ENCODE data around the gene OPN1SW. TPM values are rescaled to one million over a fixed set of nuclear protein-coding genes. Genes with fewer than 3 reads are reported as not detected.

OPN1SW gene
- total and polyA plus RNA-seq, 9 of the 15 experiments (the other 6 are each of a cell fraction or from before 2014, with no cell fraction given): 0.84 to 1.0 TPM; not detected in 7

- DNase-seq (ENCODE audit: extremely low read depth in 1 of 4, low spot score in 3 of 4) (no peak), ATAC-seq (no peak), FAIRE-seq (no peak)
- Histone ChIP-seq H3K27me3 (ENCODE audit: control insufficient read depth in 2 of 2, insufficient read depth in 2 of 2, low read length in 2 of 2) (no peaks in the 10 kb centered on the region), H3K9me1 (ENCODE audit: control insufficient read depth, insufficient read depth, low read length) (peaks cover 6% of the 10 kb centered on the region), H3K27ac (ENCODE audit: extremely low read depth, low read depth, low read length) (no peak overlapping the region), H3K9ac (ENCODE audit: insufficient read depth in 1 of 2, low read depth in 2 of 2, low read length in 2 of 2) (peak overlapping the region in 1 of 2 experiments; percentile 11; a peak in 2 of 4 replicates), H3K4me1 (replicated peaks in 1 of 2; ENCODE audit: control insufficient read depth in 2 of 2, insufficient read depth in 2 of 2, low read length in 2 of 2) (peaks cover 26 to 33% of the 10 kb centered on the region in 2 experiments; a peak in 4 of 5 replicates), H2AFZ (ENCODE audit: low read depth, low read length) (no peak overlapping the region), H3K9me3 (replicated peaks; ENCODE audit: control insufficient read depth, insufficient read depth, low read depth, low read length) (no peaks in the 10 kb centered on the region), H3K4me2 (ENCODE audit: insufficient read depth, low read length) (no peak overlapping the region), H3K79me2 (ENCODE audit: control insufficient read depth, insufficient read depth, low read length) (no peaks in the 10 kb centered on the region), H4K20me1 (replicated peaks; ENCODE audit: control insufficient read depth, insufficient read depth, low read length) (no peaks in the 10 kb centered on the region), H3K4me3 (no peak overlapping the region), H3K36me3 (ENCODE audit: control insufficient read depth, insufficient read depth, low read length) (peaks cover 24% of the 10 kb centered on the region)
- no TSS peak for BruUV-seq (replicated peaks)
- in situ Hi-C loops (cut with MboI): no loop called here
- 79% methylated on average over 6 of the region's 6 CpGs for WGBS (ENCODE audit: insufficient coverage, low coverage, missing lambda C conversion rate)
- ChIA-PET CTCF (ENCODE audit: low intra/inter-chr PET ratio) (no interaction called here), POLR2A (interaction anchor here (0.6 to 4.7 kb wide), 4 partner anchors 8 to 396 kb away, joined by 3 to 20 read pairs (median 6); partner anchors contain the start of gene CALU)
- intact Hi-C loops (cut with micrococcal nuclease): no loop called here
- TF ChIP-seq ZNF395 (CRISPR knock-in tag; IDR thresholded peaks at IDR 0.05) (no peak), DNMT1 (IDR thresholded peaks at IDR 0.05) (no peak), SAFB2 (IDR thresholded peaks at IDR 0.05; ENCODE audit: borderline replicate concordance, low read depth, low read length, severe bottlenecking) (no peak), ZNF41 (CRISPR knock-in tag; conservative IDR thresholded peaks at IDR 0.05) (no peak), XRCC3 (IDR thresholded peaks at IDR 0.05) (no peak), CCAR2 (IDR thresholded peaks at IDR 0.05; ENCODE audit: low read depth, low read length) (no peak), ZNF780A (CRISPR knock-in tag; IDR thresholded peaks at IDR 0.05) (no peak), RREB1 (CRISPR knock-in tag; IDR thresholded peaks at IDR 0.05) (no peak), ZNF134 (CRISPR knock-in tag; conservative IDR thresholded peaks at IDR 0.05) (no peak), ID3 (CRISPR knock-in tag; IDR thresholded peaks at IDR 0.05) (no peak), ID3 (tag; IDR thresholded peaks at IDR 0.05) (no peak), PCBP1 (IDR thresholded peaks at IDR 0.05; ENCODE audit: low read depth, low read length, poor library complexity, severe bottlenecking) (no peak), SMARCC2 (IDR thresholded peaks at IDR 0.05; ENCODE audit: low read depth) (no peak), POU5F1 (IDR thresholded peaks at IDR 0.05; ENCODE audit: borderline replicate concordance, low read depth, low read length, partially characterized antibody) (no peak), ZNF184 (CRISPR knock-in tag; IDR thresholded peaks at IDR 0.05) (no peak), CCNT2 (IDR thresholded peaks at IDR 0.05; ENCODE audit: borderline replicate concordance, extremely low read depth, insufficient read length, low read depth, low read length) (no peak)
Measured at GRCh38 chr7:128814499-128814898, 38.9 kb upstream of the OPN1SW start.

Data from K562 (cell line).